GM18867 (cell line): ENCODE measurements around the gene ZNF99.
"Not testable (repeated sequence)": the region's sequence is repeated elsewhere in the genome, so short reads cannot be mapped to it uniquely, and the experiment has no call there.

ENCODE experiments used
- ATAC-seq: cut with Tn5 transposase; IDR thresholded peaks from one replicate; pipeline ENCODE4 v1.9.1; 2021; ENCODE audit warnings: mild to moderate bottlenecking, moderate library complexity; ENCODE audit not compliant: unreplicated experiment

ZNF99 gene

DNA sequence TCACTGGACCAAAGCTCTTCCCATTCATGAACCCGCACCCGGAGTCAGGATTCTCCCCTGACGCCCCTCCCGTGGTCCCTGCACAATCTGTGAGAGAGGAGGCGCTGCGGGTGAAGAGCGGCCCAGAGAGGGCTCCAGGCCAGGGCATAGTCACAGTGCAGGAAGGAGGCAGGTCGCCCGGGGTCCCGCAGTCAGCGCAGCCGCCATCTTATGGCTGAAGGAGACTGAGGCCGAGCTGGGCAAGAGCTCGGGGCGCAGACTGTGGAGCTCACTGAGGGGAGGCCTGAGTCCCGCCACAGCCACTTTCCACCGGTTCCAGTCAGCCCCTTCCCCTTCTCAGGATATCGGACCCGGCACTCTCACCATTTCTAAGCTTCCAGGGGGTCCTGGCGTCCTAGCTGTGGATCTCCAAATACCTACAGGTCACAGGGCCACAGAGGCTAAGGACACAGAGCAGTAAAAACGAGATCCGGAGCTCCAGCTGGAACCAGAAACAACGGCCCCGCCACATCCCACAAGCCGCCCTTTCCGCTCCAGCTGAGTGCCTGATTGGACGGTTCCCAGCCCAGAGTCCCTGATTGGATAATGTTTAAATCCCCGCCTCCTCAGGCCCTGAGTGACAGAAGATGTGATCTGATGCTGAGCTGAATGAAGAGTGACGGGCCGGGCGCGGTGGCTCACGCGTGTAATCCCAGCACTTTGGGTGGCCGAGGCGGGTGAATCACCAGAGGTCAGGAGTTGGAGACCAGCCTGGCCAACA lies at the start of gene ZNF99:
Gene ZNF99 (minus strand): TSS at position 501 of the 760 bp plus-strand sequence. CDS start 135 bp downstream, at position 366.
- ATAC-seq: no peak

DNA sequence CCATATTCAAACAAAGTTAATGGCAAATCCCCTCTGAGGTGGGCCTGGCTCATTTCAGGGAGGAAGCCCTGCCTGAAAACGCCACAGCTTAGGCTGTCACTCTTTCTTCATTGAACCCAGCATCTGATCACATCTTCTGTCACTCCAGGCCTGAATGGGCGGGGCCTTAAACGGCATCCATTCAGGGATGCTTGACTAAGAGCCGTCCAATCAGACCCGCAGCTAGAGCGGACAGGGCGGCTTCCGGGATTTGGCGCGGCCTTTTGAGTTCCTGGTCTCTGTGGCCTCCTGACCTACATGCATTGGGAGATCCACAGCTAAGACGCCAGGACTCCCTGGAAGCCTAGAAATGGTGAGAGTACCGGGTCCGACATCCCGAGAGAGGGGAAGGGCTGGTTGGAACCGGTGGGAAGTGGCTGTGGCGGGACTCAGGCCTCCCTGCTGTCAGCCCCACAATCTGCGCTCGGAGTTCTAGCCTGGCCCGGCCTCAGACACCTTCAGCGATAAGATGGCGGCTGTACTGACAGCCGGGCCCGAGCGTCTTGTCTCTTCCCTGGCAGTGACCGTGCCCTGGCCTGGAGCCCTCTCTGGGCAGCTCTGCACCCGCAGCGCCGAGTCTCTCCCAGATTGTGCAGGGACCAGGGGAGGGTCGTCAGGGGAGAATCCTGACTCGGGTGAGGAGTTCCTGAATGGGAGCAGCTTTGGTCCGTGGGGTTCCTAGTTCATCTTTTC lies 48.2 kb upstream of the ZNF99 start, which contains the start of gene ZNF723:
Gene ZNF723 (plus strand): TSS at position 261 of the 732 bp plus-strand sequence. CDS start 89 bp downstream, at position 350.
- no peak for ATAC-seq

DNA sequence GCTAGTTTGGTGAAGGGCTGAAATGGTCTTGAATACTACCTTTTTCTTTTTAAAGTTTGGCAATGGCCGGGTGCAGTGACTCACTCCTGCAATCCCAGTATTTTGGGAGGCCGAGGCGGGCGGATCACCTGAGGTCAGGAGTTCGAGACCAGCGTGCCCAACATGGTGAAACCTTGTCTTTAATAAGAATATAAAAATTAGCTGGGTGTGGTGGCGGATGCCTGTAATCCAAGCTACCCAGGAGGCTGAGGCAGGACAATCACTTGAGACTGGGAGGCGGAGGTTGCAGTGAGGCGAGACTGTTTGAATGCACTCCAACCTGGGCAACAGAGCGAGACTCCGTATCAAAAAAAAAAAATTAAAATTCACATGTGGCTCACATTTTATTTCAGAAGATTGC lies 47.3 kb upstream of the ZNF99 start:
- no peak for ATAC-seq

DNA sequence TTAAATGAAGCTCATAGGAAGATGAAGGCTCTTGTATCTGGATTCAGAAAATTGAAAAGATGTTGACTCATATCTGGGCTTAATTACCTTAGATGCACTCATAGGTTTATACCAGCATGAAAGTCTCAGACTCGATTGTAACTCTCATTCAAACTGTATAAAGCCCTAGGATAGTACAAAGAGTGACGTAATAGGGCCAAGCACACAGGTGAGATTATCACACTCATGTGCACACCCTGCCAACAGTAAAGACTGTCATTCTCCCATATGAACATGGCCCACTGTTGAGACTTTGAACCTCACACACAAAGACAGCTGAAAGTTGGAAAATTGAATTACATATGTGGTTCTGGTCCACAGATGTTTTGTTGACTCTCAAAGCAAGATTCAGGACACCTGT lies 30.2 kb upstream of the ZNF99 start:
- no peak for ATAC-seq

DNA sequence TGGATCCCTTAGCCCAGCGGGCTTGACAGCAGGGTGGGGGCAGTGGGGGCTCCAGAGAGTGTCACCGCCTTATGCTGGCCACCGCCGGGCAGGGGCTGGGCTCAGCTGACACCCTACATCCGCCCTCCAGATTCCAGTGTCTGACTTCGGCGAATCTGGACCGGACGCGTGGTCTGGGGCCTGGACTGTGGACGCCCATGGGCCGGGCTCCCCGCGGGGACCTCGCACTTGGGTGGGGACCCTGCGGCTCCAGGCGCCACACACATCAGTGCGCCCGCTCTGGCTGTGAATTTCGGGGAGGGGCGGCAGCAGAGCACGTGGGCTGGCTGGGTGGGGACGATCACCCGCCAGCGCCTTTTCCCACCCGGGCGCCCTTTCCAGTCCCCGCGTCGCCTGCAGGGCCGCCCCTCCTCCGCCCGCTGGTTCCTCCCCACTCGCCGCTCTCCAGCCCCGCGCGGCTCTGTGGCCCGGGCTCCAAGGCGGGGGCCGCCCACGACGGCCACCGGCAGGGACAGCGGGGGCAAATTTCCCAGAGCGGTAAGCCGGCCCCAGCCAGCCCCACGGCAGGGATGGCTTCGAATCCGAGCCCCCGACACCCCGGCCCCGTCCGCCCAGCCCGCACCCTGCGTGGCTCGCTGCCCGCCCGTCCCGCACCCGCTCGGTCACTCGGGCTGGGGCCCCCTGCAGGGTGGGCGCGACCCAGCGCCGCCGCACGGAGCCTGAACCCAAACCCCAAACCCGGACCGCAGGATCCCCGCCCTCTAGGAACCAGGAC lies 23.3 kb upstream of the ZNF99 start:
- no peak for ATAC-seq

DNA sequence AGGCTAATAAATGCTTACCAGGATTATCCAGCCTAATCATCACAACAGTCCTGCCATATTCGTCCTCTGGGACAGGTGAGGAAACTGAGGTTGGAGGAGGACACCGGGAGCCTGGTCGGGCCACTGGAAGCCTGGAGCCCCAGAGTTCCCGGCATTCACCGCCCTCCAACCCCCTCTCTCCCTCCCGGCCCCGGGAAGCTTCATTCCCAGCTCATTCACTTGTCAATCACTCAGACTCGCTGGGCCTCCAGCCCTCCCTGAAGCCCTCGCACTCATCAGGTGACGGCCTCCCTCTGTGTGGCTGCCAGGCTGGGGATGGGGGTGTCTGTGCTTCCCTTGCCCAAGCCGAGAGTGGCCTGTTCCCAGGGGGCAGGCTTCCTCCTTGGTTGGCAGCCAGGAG lies 22.5 kb upstream of the ZNF99 start:
- ATAC-seq: no peak

DNA sequence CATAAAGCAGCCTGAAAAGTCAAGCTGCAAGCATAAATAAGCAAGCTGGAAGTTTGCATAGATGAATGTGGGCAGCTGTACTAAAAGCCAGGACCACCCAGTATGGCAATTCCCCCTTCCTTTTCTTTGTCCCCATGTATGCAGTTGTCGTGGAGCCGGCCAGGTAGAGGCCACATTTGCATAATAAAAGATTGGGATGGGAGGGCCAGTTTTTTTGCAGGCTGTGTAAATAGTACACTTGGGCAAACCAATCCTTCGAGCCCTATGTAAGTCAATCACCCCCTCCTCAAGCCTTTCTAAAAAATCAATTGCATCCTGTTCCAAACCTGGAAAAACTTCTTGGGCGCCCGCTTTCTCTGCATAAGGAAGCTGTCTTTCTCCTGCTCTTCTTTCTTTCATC lies 13.1 kb upstream of the ZNF99 start:
- no peak for ATAC-seq

DNA sequence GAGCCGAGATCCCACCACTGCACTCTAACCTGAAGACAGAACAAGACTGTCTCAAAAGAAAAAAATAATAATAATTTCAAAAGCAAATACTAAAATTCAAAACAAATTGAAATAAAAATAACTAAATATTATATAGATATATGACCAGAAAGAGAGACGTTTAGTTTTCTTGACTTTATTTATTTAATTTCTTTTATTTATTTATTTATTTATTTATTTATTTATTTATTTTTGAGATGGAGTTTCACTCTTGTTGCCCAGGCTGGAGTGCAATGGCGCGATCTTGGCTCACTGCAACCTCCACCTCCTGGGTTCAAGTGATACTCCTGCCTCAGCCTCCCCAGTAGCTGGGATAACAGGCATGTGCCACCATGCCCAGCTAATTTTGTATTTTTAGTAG lies 8.9 kb upstream of the ZNF99 start:
- not testable (repeated sequence) for ATAC-seq

DNA sequence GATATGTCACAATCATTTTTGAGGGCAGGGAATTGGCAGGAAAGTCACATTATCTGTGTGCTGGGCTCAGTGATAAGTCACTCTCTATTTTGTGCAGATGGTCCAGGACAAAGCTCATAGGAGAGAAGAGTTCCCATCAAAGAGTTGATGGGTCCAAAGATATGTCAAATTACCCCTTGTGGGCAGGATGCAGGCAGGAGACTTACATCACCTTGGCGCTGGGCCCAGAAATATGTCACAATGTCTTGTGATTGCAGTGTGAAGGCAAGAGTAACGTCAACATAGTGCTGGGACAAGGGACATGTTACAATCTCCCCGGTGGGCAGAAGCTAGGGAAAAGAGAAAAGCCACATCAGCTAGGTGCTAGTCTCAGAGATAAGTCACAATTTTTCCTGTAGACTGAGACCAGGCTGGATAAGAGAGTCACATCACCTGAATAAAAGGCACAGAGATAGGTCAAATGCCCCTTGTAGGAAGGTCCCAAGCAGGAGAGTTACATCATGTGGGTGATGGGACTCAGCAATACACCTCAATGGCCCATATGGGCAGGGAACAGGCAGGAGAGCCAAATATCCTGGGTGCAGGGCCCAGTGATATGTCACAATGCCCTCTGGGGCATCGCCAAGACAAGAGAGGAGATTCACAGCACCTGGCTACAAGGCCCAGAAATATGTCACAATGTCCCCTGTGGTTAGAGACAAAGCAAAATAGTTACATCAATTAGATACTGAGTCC lies 47.9 kb downstream of the ZNF99 start:
- no peak for ATAC-seq

DNA sequence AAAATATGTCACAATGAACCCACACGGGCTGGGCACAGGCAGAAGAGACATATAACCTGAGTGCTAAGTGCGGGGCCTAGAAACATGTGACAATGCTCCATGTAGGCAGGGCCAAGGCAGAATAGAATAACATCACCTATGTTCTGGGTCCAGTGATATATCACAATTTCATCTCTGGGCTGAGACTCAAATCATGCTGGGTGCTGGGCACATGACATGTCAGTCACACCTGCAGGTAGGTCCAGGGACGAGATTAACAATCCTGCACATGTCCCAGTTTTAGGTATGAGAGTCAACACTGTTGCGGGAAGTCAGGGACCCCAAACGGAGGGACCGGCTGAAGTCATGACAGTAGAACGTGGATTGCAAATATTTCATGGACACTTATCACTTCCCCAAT lies 50.3 kb downstream of the ZNF99 start:
- ATAC-seq: no peak

DNA sequence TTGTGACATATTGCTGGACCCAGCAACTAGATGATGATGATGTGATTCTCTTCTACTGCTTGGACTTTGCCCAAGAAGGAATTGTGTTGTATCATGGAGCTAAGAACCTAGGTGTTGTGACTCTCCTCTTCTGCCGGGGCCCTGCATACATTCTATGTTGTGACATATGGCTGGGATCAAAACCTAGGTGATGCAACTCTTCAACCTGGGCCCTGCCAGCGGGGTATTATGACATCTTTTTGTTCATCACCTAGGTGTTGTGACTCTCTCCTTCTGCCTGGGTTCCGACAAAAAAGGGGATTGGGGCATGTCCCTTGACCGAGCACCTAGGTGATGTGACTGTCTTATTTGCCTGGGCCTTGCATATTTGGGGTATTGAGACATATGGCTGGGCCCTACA lies 55.7 kb downstream of the ZNF99 start:
- ATAC-seq: not testable (repeated sequence)

DNA sequence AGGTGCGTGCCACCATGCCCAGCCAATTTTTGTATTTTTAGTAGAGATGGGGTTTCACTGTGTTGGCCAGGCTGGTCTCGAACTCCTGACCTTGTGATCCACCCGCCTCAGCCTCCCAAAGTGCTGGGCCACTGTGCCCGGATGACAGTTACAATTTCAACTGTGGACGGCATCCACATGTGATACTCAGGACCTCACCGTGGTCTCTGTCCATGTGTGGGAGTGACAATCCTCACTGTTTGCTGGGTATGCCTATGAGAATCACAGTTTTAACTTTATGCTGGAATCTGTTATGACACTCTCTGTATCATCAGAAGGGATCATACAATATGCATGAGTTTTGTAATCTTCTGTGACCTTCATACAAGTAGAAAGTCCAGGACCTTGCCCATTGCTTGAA lies 62.4 kb downstream of the ZNF99 start:
- not testable (repeated sequence) for ATAC-seq

DNA sequence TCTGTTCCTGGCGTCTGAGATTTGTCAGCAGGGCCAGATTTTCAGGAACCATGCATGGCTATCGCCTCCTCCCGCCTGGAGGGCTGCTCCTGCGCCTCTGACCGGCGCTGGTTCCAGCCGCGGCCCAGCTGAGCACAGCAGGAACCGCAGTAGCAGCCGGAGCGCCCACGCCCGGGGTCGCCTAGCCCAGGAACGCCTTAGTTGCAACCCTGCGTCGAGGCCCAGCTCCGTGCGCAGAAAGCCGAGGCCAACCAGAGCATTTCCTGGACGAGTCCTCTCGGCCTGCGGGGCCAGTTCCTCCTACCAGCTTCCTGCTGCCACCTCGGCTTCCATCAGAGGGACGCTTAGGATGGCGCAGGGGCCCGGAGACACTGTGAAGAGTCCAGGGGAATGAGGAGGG lies 75.0 kb downstream of the ZNF99 start:
- ATAC-seq: no peak

DNA sequence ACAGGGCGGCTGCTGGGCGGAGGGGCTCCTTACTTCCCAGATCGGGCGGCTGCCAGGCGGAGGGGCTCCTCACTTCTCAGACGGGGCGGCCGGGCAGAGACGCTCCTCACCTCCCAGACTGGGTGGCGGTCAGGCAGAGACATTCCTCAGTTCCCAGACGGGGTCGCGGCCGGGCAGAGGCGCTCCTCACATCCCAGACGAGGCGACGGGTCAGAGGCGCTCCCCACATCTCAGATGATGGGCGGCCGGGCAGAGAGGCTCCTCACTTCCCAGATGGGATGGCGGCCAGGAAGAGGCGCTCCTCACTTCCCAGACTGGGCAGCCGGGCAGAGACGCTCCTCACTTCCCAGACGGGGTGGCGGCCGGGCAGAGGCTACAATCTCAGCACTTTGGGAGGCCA lies 80.9 kb downstream of the ZNF99 start:
- not testable (repeated sequence) for ATAC-seq

DNA sequence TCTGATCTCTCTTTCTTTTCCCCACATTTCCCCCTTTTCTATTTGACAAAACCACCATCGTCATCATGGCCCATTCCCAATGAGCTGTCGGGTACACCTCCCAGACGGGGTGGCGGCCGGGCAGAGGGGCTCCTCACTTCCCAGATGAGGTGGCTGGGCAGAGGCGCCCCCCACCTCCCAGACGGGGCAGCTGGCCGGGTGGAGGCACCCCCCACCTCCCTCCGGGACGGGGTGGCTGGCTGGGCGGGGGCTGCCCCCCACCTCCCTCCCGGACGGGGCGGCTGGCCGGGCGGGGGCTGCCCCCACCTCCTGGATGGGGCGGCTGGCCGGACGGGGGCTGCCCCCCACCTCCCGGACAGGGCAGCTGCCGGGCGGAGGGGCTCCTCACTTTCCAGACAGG lies 81.3 kb downstream of the ZNF99 start:
- ATAC-seq: not testable (repeated sequence)
